Esophagus muscularis mucosa (tissue), 4 donors: ENCODE measurements around the gene RERG. TPM values are rescaled to one million over a fixed set of nuclear protein-coding genes. Genes with fewer than 3 reads are reported as not detected.

Experiments used
- DNase-seq: peaks from one replicate; pipeline ENCODE4 v3.0.0-alpha.2; 2017; ENCODE audit errors: extremely low spot score
- H3K27ac ChIP-seq, 4 donors: fragments of 200-600 bp; sonication (generic); replicated peaks in 1 of 4; 1 replicate in 3 of 4; 2 replicates in 1 of 4; pipeline ENCODE4 v1.5.1; 2016 to 2019; ENCODE audit warnings: mild to moderate bottlenecking in 1 of 4
- H3K27me3 ChIP-seq, 4 donors: fragments of 200-600 bp; sonication (generic); one replicate each; pipeline versions ENCODE4 v1.5.1 to v1.6.0; 2016 to 2019
- H3K36me3 ChIP-seq, 4 donors: fragments of 200-600 bp; sonication (generic); one replicate each; pipeline ENCODE4 v1.5.1; 2016 to 2019
- H3K4me1 ChIP-seq, 4 donors: fragments of 200-600 bp; sonication (generic); one replicate each; pipeline ENCODE4 v1.5.1; 2016 to 2019
- H3K4me3 ChIP-seq, 4 donors: fragments of 200-600 bp; sonication (generic); 1 replicate in 2 of 4; 2 replicates in 2 of 4; pipeline ENCODE4 v1.5.1; 2016 to 2019; ENCODE audit warnings: mild to moderate bottlenecking in 4 of 4, moderate library complexity in 1 of 4
- H3K9me3 ChIP-seq, 4 donors: fragments of 200-600 bp; sonication (generic); 1 replicate in 3 of 4; 2 replicates in 1 of 4; pipeline ENCODE4 v1.5.1; 2016 to 2019
- CTCF ChIP-seq, 3 experiments: fragments of 200-600 bp in 2 of 3; fragments of 450-650 bp in 1 of 3; sonication (generic) in 2 of 3; IDR thresholded peaks; one replicate each; pipeline ENCODE4 v1.5.1; 2017 to 2019; ENCODE audit warnings: antibody characterized with exemption in 3 of 3, mild to moderate bottlenecking in 2 of 3, moderate library complexity in 1 of 3
- EP300 ChIP-seq: sonication (generic); formaldehyde crosslinking; IDR thresholded peaks from one replicate; pipeline ENCODE4 v1.6.1; 2017; ENCODE audit warnings: antibody characterized with exemption
- POLR2A ChIP-seq: fragments of 450-650 bp; IDR thresholded peaks from one replicate; pipeline ENCODE4 v1.6.1; 2017; ENCODE audit warnings: antibody characterized with exemption, moderate library complexity, mild to moderate bottlenecking, low read depth
- POLR2AphosphoS5 ChIP-seq, 2 donors: sonication (generic); formaldehyde crosslinking; IDR thresholded peaks; one replicate each; pipeline ENCODE4 v1.6.1; 2017; ENCODE audit warnings: antibody characterized with exemption in 2 of 2
- WGBS: methylation state at CpG from one replicate; pipeline ENCODE4 v1.1.5; 2018; 5-methylcytosine and 5-hydroxymethylcytosine counted together
- intact Hi-C: fragments of 100-400 bp; cut with DNase I; formaldehyde crosslinking; loops from one replicate; pipeline ENCODE4 v1.15.1; 2023
- total RNA-seq, 4 donors: library from RNA; depleted of rRNA; stranded (reverse); fragments of >200 nt; gene quantifications; one replicate each; pipeline versions ENCODE4 v1.1.0 to v1.2.1, GENCODE V29; 2016

Gene RERG
- total RNA-seq, 4 donors from 2014 or later = 5.0 to 15.4 (median 12.7) TPM

GRCh38 chr12:15158083-15158482 is 63.1 kb downstream of the RERG start:
- no peak for DNase-seq
- Histone ChIP-seq H3K27me3 (no peaks in the 10 kb centered on the region), H3K27ac (peak overlapping the region in 1 of 4 donors; percentile 18), H3K4me1 (peaks cover 4 to 23% (median 18%) of the 10 kb centered on the region in 4 donors), H3K9me3 (no peaks in the 10 kb centered on the region), H3K36me3 (no peaks in the 10 kb centered on the region), H3K4me3 (no peak overlapping the region)
- 75% methylated on average over 3 of the region's 3 CpGs for WGBS
- intact Hi-C loops = loop anchor here (10.0 kb wide), 2 partner anchors 153 to 313 kb away; partner anchors contain the start of gene ART4
- TF ChIP-seq POLR2AphosphoS5 (IDR thresholded peaks at IDR 0.05) = no peak
- no peak for TF ChIP-seq POLR2A
- TF ChIP-seq EP300 = no peak
- no peak for TF ChIP-seq CTCF (IDR thresholded peaks at IDR 0.05)

GRCh38 chr12:15157269-15157671 is 63.9 kb downstream of the RERG start:
- H3K9me3 ChIP-seq = no peaks in the 10 kb centered on the region
- 68% methylated on average over 2 of the region's 2 CpGs for WGBS
- H3K4me3 ChIP-seq = no peak overlapping the region
- H3K27me3 ChIP-seq = no peaks in the 10 kb centered on the region
- DNase-seq = no peak
- intact Hi-C loops = loop anchor here (10.0 kb wide), 2 partner anchors 152 to 312 kb away; partner anchors contain the start of gene ART4
- no peaks in the 10 kb centered on the region for H3K36me3 ChIP-seq
- peaks cover 5 to 31% (median 26%) of the 10 kb centered on the region in 4 donors for H3K4me1 ChIP-seq
- TF ChIP-seq EP300 (no peak), POLR2A (no peak), CTCF (IDR thresholded peaks at IDR 0.05) (no peak), POLR2AphosphoS5 (IDR thresholded peaks at IDR 0.05) (no peak)
- H3K27ac ChIP-seq = peak overlapping the region; percentile 13 to 40 (median 26)

- Histone ChIP-seq H3K4me1 (peaks cover 12 to 49% (median 33%) of the 10 kb centered on the region in 4 donors), H3K4me3 (no peak overlapping the region), H3K27ac (peak overlapping the region in 2 of 4 donors; percentile 24 to 36), H3K36me3 (no peaks in the 10 kb centered on the region), H3K27me3 (no peaks in the 10 kb centered on the region), H3K9me3 (no peaks in the 10 kb centered on the region)
- TF ChIP-seq EP300 = no peak
- TF ChIP-seq POLR2A = no peak
- no peak for TF ChIP-seq POLR2AphosphoS5 (IDR thresholded peaks at IDR 0.05)
- TF ChIP-seq CTCF (IDR thresholded peaks at IDR 0.05) = no peak
- 40% methylated on average over 1 of the region's 1 CpG for WGBS
- no peak for DNase-seq
- intact Hi-C loops = loop anchor here (10.0 kb wide), 2 partner anchors 150 to 310 kb away; partner anchors contain the start of gene ART4
These were observed 65.9 kb downstream of the RERG start for GRCh38 chr12:15155271-15155670.

GRCh38 chr12:15154103-15154502 is 67.1 kb downstream of the RERG start:
- 82% methylated on average over 3 of the region's 3 CpGs for WGBS
- Histone ChIP-seq H3K4me1 (peaks cover 12 to 49% (median 33%) of the 10 kb centered on the region in 4 donors), H3K36me3 (no peaks in the 10 kb centered on the region), H3K27ac (peak overlapping the region in 2 of 4 donors; percentile 7 to 31), H3K4me3 (no peak overlapping the region), H3K9me3 (no peaks in the 10 kb centered on the region), H3K27me3 (no peaks in the 10 kb centered on the region)
- TF ChIP-seq POLR2AphosphoS5 (IDR thresholded peaks at IDR 0.05) = no peak
- no peak for TF ChIP-seq EP300
- TF ChIP-seq CTCF (IDR thresholded peaks at IDR 0.05) = no peak
- DNase-seq = no peak
- intact Hi-C loops = loop anchor here (10.0 kb wide), 2 partner anchors 149 to 309 kb away; partner anchors contain the start of gene ART4

GRCh38 chr12:15152868-15153267 is 68.3 kb downstream of the RERG start:
- intact Hi-C loops = loop anchor here (10.0 kb wide), 2 partner anchors 148 to 308 kb away; partner anchors contain the start of gene ART4
- H3K27ac ChIP-seq = peak overlapping the region in 3 of 4 donors; percentile 22 to 33 (median 31)

More at GRCh38 chr12:15152868-15153267, 68.3 kb downstream of the RERG start:
- no peaks in the 10 kb centered on the region for H3K27me3 ChIP-seq
- TF ChIP-seq POLR2AphosphoS5 (IDR thresholded peaks at IDR 0.05) (no peak), POLR2A (no peak), CTCF (IDR thresholded peaks at IDR 0.05) (no peak), EP300 (no peak)
- no peak for DNase-seq
- no peaks in the 10 kb centered on the region for H3K9me3 ChIP-seq
- peaks cover 12 to 49% (median 33%) of the 10 kb centered on the region in 4 donors for H3K4me1 ChIP-seq
- no peak overlapping the region for H3K4me3 ChIP-seq
- WGBS = 56% methylated on average over 2 of the region's 2 CpGs
- no peaks in the 10 kb centered on the region for H3K36me3 ChIP-seq
